GM18907 (cell line): ENCODE measurements around the gene CRYAA.
"Not testable (repeated sequence)": the region's sequence is repeated elsewhere in the genome, so short reads cannot be mapped to it uniquely, and the experiment has no call there.

Experiments used
- ATAC-seq: cut with Tn5 transposase; IDR thresholded peaks from one replicate; pipeline ENCODE4 v1.9.1; 2021; ENCODE audit warnings: mild to moderate bottlenecking, moderate library complexity; ENCODE audit not compliant: unreplicated experiment

The CRYAA gene, protein sequence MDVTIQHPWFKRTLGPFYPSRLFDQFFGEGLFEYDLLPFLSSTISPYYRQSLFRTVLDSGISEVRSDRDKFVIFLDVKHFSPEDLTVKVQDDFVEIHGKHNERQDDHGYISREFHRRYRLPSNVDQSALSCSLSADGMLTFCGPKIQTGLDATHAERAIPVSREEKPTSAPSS

DNA sequence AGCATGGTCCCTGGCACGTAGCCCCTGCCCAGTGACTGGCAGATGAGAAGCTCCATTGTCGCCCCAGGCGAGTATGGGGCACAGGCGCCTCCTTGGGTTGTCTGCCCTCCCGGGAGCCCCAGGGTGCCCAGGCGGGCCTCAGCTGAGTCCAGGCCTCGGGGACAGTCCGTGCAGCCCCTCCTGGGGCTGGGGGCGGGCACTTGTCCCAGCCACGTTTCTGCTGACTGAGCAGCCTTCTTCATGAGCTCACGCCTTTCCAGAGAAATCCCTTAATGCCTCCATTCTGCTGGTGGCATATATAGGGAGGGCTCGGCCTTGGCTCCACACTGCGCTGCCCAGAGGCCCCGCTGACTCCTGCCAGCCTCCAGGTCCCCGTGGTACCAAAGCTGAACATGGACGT lies at the start of gene CRYAA:
Gene CRYAA, plus strand, starts transcription at position 301 of the 400 bp plus-strand sequence. Its CDS starts 92 bp downstream, at position 393.
- ATAC-seq = not testable (repeated sequence)

DNA sequence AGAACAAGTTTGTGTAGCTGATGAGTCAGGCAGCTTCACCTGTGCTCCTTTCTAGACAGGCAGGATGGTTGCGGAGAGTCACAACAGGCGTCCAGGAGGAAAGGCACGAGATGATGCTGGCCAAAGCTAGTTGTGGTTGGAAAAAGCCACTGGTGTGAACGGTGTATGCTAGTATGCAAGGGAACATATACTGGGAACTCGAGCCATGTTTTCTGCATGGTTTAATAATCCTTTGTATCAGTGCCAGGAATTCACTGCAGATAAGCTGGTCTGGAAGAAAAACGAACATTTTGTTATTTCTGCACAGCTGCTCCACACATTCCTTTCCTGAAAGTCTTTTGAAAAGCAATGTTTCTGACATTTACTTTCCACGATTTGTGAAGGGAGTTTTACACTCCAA lies 38.7 kb upstream of the CRYAA start:
- not testable (repeated sequence) for ATAC-seq

DNA sequence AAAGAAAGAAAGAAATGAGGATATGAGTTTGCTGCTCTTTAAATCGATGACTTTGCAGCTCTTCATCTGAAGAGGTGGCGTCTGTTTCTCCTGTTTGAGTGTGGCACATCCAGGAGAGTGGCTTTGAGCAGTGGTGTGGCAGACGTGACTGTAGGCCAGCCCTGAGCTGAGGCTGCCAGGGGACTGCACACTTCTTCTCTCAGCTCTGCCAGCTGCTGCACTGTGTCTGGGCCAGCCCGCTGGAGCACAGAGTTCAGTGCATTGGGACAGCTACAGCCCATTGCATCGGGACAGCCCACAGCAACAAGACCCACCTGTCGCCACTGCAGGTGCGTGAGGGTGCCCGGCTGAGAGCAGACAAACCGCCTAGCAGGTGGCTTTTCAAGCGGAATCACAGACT lies 34.3 kb upstream of the CRYAA start:
- ATAC-seq = not testable (repeated sequence)

- not testable (repeated sequence) for ATAC-seq
These were observed 29.9 kb upstream of the CRYAA start for GRCh38 chr21:43138944-43139343.

DNA sequence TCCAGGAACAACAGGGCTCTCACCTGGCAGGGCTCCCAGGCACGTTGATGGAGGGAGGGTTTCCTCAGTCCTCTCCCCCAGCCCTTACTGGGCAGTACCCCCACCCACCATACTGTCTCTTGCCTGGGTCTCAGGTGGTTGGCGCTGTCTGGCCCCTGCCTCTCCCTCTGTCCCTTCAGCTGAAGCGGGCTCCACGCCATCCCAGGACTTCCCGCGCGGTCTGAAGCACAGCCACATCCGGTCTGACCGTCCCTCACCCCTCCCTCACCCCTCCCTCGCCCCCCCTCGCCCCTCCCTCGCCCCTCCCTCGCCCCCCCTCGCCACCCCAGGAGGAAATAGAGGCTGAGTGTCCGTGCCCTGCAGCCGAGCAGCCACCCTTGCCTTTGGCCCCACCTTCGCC lies 27.4 kb upstream of the CRYAA start:
- ATAC-seq = not testable (repeated sequence)

DNA sequence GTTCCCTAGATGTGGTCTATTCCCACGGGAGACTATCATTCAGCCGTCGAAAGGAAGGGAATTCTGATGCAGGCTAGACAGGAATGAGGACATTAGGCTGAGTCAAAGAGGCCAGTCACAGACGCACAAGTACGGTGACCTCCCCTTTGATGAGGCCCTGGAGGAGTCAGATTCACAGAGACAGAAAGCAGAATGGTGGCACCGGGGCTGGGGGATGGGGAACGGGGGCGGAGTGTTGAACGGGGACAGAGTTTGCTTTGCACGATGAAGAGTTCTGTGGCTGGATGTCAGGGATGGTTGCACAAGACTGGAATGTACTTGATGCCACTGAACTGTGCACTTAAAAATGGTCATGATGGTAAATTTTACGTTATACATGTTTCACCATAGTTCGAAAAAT lies 22.2 kb upstream of the CRYAA start:
- ATAC-seq = not testable (repeated sequence)

- ATAC-seq = not testable (repeated sequence)
These were observed 20.8 kb upstream of the CRYAA start for GRCh38 chr21:43147999-43148398.

DNA sequence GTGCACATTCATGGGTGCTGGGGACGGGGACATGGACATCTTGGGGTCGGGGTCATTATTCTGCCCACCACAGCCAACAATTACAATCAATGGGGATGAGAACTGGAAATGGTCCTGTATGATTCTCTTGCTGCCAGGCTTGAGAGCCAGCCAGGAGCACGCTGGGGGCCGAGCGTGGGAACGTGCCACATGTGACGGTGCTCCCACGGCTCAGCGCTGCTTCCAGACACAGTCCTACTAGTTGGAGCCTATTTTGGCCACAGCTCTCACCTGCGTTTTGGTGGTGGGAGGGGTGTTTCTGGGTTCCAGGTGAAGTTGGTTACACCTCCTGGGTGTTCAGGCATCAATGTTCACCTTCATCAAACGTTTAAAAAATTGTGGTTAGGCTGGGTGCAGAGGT lies 19.5 kb upstream of the CRYAA start:
- ATAC-seq = not testable (repeated sequence)

DNA sequence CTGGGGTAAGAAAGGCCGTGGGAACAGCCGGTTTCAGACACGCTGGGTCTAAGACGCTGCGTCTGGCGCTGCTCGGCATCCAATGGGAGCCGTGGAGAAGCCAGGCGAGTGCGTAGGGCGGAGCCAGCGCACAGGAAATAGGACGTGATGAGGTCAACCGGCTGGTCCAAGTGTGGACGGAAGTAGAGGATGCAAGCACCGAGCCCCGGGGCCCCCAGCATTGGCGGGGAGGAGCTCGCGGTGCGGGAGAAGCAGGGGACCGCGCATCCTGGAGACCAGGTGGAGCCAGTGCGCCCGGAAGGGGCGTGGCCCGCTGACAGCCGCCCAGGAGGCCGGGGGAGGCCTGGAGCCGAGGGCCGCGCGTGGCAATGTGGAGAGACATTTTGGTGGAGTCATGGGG lies 15.2 kb upstream of the CRYAA start:
- ATAC-seq = not testable (repeated sequence)

DNA sequence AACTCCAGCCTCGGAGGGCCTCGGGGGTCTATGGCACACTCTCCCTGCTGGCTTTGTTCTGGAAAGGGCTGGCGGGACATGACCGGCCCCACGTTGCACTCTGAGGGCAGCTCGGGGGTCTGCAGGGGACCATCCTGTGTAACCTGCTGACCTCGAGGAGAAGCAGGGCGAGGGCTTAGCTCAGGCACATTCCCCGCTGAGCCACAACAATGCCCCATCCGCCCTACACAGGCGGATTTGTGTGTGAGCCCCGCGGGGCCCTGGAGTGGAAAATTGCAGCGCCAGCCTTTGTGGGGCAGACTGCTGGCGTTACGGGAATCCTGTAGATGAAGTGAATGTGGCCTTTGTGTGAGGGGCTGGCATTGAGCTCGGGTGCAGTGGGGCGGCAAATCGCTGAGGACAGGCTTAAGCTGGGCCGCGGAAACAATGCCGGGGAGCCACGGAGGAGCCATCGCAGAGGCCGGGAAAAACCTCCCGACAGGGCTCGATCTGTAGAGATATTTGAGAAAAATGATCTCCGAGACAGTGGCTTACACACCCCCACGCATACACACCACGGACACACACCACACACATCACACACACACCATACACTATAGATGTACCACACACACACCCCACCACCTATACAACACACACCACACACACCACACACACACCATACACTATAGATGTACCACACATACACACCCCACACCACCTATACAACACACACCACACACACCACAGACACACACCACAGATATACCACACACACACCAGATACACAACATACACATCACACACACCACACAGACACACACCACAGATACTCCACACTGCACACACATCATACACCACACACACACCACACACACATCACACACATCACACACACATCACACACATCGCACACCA lies 9.3 kb upstream of the CRYAA start:
- not testable (repeated sequence) for ATAC-seq

GRCh38 chr21:43161826-43162707 lies 6.7 kb upstream of the CRYAA start:
- not testable (repeated sequence) for ATAC-seq

GRCh38 chr21:43162708-43163205 lies 6.1 kb upstream of the CRYAA start:
- ATAC-seq = not testable (repeated sequence)

GRCh38 chr21:43164823-43165222 lies 4.0 kb upstream of the CRYAA start:
- peak; percentile 59 for ATAC-seq

- not testable (repeated sequence) for ATAC-seq
These were observed 3.1 kb upstream of the CRYAA start for GRCh38 chr21:43165734-43166133.

- ATAC-seq = not testable (repeated sequence)
These were observed 550 bp downstream of the CRYAA start for GRCh38 chr21:43169230-43169886.

DNA sequence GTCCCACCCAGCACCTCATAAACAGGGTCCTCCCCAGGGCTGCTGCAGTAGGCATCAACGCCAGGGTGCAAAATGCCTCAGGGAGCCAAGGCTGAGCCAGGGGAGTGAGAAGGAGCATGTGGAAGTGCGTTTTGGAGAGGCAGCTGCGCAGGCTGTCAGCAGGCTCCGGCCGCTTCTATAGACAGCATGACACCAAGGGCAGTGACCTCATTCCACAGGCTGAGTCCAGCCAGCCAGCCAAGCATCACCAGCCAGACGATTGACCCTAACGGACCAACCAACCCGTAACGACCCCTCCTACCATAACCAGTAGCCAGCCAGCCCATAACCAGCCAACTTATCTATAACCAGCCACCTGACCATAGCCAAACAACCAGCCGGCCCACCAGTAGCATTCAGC lies 1.1 kb downstream of the CRYAA start:
- not testable (repeated sequence) for ATAC-seq

DNA sequence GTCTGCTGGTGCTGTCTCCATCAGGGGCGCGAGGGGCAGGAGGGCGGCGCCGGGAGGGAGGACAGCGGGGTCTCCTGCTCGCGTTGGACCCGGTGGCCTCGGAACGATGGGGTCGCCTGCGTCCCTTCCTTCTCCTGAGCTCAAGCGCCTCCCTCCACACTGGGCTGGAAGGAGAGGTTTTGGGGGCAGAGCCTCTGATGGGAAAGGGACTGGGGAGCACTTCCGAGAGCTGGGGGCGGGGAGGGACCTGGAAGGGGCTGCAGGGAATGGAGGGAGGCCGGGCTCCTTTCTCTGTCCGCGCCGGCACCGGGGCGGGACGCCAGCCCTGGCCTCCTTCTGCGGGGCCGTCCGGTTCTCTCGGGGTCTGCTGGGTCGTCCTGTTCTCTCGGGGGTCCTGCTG lies 4.0 kb downstream of the CRYAA start:
- ATAC-seq = not testable (repeated sequence)

- not testable (repeated sequence) for ATAC-seq
These were observed 4.6 kb downstream of the CRYAA start for GRCh38 chr21:43173438-43173837.

DNA sequence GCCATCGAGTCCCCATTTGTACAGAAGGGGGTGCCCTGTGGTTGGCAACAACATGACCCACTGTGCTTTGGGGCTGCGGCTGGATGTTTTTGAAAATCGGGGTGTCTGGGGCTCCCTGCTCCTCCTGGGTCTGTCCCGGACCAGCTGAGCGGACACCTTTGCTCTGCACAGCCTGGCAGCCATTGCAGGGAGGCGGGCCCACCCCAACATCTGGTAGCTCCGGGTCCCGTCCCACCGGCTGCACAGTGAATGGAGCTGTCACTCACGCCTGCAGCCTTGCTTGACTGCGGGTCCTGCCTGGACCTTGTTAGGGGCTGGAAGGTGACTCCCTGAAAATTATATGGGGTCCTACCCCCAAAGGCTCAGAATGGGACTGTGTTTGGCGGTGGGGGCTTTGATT lies 5.1 kb downstream of the CRYAA start:
- not testable (repeated sequence) for ATAC-seq

DNA sequence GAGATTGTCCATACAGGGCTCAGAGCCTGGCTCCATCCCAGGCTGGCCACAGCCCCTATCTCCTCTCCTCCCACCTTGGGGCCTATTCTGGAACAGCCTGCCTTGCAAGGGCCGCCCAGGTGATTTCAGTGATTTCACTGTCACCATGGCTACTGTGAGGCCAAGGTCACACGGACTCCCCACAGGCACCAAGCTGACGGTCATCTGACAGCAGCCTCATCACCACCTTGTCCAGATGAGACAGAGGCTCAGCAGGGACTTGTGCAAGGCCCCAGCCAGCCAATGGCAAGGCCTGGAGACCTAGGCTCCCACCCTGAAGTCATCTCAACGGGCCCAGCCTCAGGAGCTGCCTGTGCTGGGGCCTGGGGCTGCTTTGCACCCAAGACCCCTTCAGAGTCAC lies 6.2 kb downstream of the CRYAA start:
- ATAC-seq = not testable (repeated sequence)
